SH-SY5Y (cell line): ENCODE results near the gene GRIFIN.

ENCODE experiments used
- GATA2 ChIP-seq: IDR thresholded peaks from 2 replicates; pipeline ENCODE4 v1.6.1; 2011; ENCODE audit warnings: mild to moderate bottlenecking, low read depth, low read length
- GATA3 ChIP-seq: IDR thresholded peaks from 2 replicates; pipeline ENCODE4 v1.6.1; 2011; ENCODE audit warnings: low read depth, mild to moderate bottlenecking, low read length, moderate library complexity

GRCh38 chr7:2516194-2516555 is 40.0 kb upstream of the GRIFIN start:
- TF ChIP-seq GATA3 (no peak), GATA2 (no peak)
